IMR-90 (cell line): ENCODE measurements around the gene SLC3A2. TPM values are rescaled to one million over a fixed set of nuclear protein-coding genes. Genes with fewer than 3 reads are reported as not detected.

ENCODE experiments used
- ATAC-seq: fragments of 200-7000 bp; cut with Tn5 transposase; 2 replicates; pipeline ENCODE4 v1.9.1; 2020; ENCODE audit warnings: low read depth, mild to moderate bottlenecking, moderate library complexity
- BruUV-seq: library from RNA; stranded (reverse); fragments of 400-500 nt; replicated peaks from 2 replicates; lab custom pipeline; 2021; lab: Mats Ljungman, UMichigan
- CTCF ChIA-PET: fragments of 300-600 bp; formaldehyde crosslinking; extraction: SDS; loops from one replicate; lab custom pipeline; 2021; ENCODE audit warnings: antibody characterized with exemption; lab: Yijun Ruan, JAX
- POLR2A ChIA-PET: fragments of 300-600 bp; sonication (Branson Sonifier 250); formaldehyde crosslinking; loops from one replicate; lab custom pipeline; 2022; ENCODE audit warnings: antibody characterized with exemption; ENCODE audit not compliant: unreplicated experiment; lab: Charles Lee
- DNase-seq: peaks from one replicate; pipeline ENCODE4 v3.0.0; 2013
- H2AFZ ChIP-seq: replicated peaks from 2 replicates; pipeline ENCODE3; 2013; ENCODE audit warnings: low read length, mild to moderate bottlenecking; ENCODE audit not compliant: poor library complexity
- H2AK5ac ChIP-seq: 2 replicates; pipeline ENCODE4 v1.6.1; 2013; ENCODE audit warnings: low read depth, low read length, inconsistent platforms
- H2AK9ac ChIP-seq: replicated peaks from 2 replicates; pipeline ENCODE3; 2013; ENCODE audit warnings: mild to moderate bottlenecking, low read depth, low read length, moderate library complexity; ENCODE audit not compliant: poor library complexity
- H2BK120ac ChIP-seq: 2 replicates; pipeline ENCODE4 v1.6.1; 2013; ENCODE audit warnings: low read depth, low read length, inconsistent platforms
- H2BK15ac ChIP-seq: 3 replicates; pipeline ENCODE4 v1.6.1; 2013; ENCODE audit warnings: low read depth, low read length, inconsistent platforms
- H2BK20ac ChIP-seq: 2 replicates; pipeline ENCODE4 v1.6.1; 2013; ENCODE audit warnings: low read depth, mild to moderate bottlenecking, inconsistent platforms, low read length, moderate library complexity
- H2BK5ac ChIP-seq: 2 replicates; pipeline ENCODE4 v1.6.1; 2013; ENCODE audit warnings: mild to moderate bottlenecking, low read depth, low read length, inconsistent platforms; ENCODE audit not compliant: poor library complexity, severe bottlenecking
- H3K14ac ChIP-seq: replicated peaks from 2 replicates; pipeline ENCODE4 v1.6.1; 2013; ENCODE audit warnings: low read depth, low read length, inconsistent platforms
- H3K18ac ChIP-seq: 2 replicates; pipeline ENCODE4 v1.6.1; 2013; ENCODE audit warnings: low read depth, low read length, control low read depth
- H3K23ac ChIP-seq: 2 replicates; pipeline ENCODE4 v1.6.1; 2013; ENCODE audit warnings: low read depth, low read length, inconsistent platforms
- H3K27ac ChIP-seq: 2 replicates; pipeline ENCODE4 v1.5.1; 2013; ENCODE audit warnings: mild to moderate bottlenecking, control low read depth, low read length; ENCODE audit not compliant: insufficient read depth
- H3K27me3 ChIP-seq: 2 replicates; pipeline ENCODE4 v1.6.1; 2013; ENCODE audit warnings: low read length; ENCODE audit not compliant: control insufficient read depth, insufficient read depth
- H3K36me3 ChIP-seq: 2 replicates; pipeline ENCODE4 v1.6.1; 2013; ENCODE audit warnings: low read length, mixed read lengths; ENCODE audit not compliant: control insufficient read depth, insufficient read depth
- H3K4ac ChIP-seq: 2 replicates; pipeline ENCODE4 v1.6.1; 2013; ENCODE audit warnings: low read depth, low read length, inconsistent platforms
- H3K4me1 ChIP-seq: 2 replicates; pipeline ENCODE4 v1.6.1; 2013; ENCODE audit warnings: low read length, mixed read lengths; ENCODE audit not compliant: control insufficient read depth, insufficient read depth
- H3K4me2 ChIP-seq: 2 replicates; pipeline ENCODE4 v1.6.1; 2013; ENCODE audit warnings: low read depth, mild to moderate bottlenecking, control low read depth, low read length, moderate library complexity
- H3K4me3 ChIP-seq: 2 replicates; pipeline ENCODE4 v1.5.1; 2013; ENCODE audit warnings: low read depth, mild to moderate bottlenecking, control low read depth, low read length, moderate library complexity; ENCODE audit not compliant: insufficient read depth
- H3K56ac ChIP-seq: 2 replicates; pipeline ENCODE4 v1.6.1; 2013; ENCODE audit warnings: low read length, inconsistent platforms; ENCODE audit not compliant: insufficient read depth; ENCODE audit errors: extremely low read depth
- H3K79me1 ChIP-seq, 2 experiments: 2 replicates each; pipeline ENCODE4 v1.6.1; 2013; ENCODE audit warnings: low read length in 2 of 2, inconsistent platforms in 1 of 2, low read depth in 1 of 2
- H3K9ac ChIP-seq: 2 replicates; pipeline ENCODE4 v1.6.1; 2013; ENCODE audit warnings: low read depth, low read length, control low read depth
- H3K9me1 ChIP-seq: 2 replicates; pipeline ENCODE4 v1.6.1; 2013; ENCODE audit warnings: low read length, inconsistent platforms; ENCODE audit not compliant: insufficient read depth
- H3K9me3 ChIP-seq: 2 replicates; pipeline ENCODE4 v1.6.1; 2013; ENCODE audit warnings: low read length; ENCODE audit not compliant: control insufficient read depth, insufficient read depth
- H4K20me1 ChIP-seq: 2 replicates; pipeline ENCODE4 v1.6.1; 2013; ENCODE audit warnings: low read length, inconsistent platforms; ENCODE audit not compliant: insufficient read depth
- H4K5ac ChIP-seq: 2 replicates; pipeline ENCODE4 v1.6.1; 2013; ENCODE audit warnings: mild to moderate bottlenecking, low read depth, low read length, control low read depth
- H4K8ac ChIP-seq, 2 experiments: 2 replicates each; pipeline ENCODE4 v1.6.1; 2013; ENCODE audit warnings: low read depth in 2 of 2, low read length in 2 of 2, control low read depth in 1 of 2, inconsistent platforms in 1 of 2
- H4K91ac ChIP-seq: 2 replicates; pipeline ENCODE4 v1.6.1; 2013; ENCODE audit warnings: low read depth, low read length, inconsistent platforms; ENCODE audit not compliant: insufficient read depth
- BHLHE40 ChIP-seq: fragments of 150-350 bp; IDR thresholded peaks from 2 replicates; pipeline ENCODE4 v1.6.1; 2016; ENCODE audit warnings: mild to moderate bottlenecking, low read depth, low read length
- CEBPB ChIP-seq: IDR thresholded peaks from 2 replicates; pipeline ENCODE4 v1.6.1; 2012; ENCODE audit warnings: low read depth, low read length, improper control_type of control experiment
- CHD1 ChIP-seq: IDR thresholded peaks from 2 replicates; pipeline ENCODE4 v1.6.1; 2012; ENCODE audit warnings: low read depth, low read length, improper control_type of control experiment
- ELK1 ChIP-seq: fragments of 150-350 bp; IDR thresholded peaks from 2 replicates; pipeline ENCODE4 v1.6.1; 2016; ENCODE audit warnings: low read depth, mild to moderate bottlenecking, low read length, moderate library complexity, borderline replicate concordance
- FOS ChIP-seq: fragments of 150-350 bp; IDR thresholded peaks from 2 replicates; pipeline ENCODE4 v1.6.1; 2016; ENCODE audit warnings: low read depth, low read length
- MAFK ChIP-seq: IDR thresholded peaks from 2 replicates; pipeline ENCODE4 v1.6.1; 2012; ENCODE audit warnings: low read depth, low read length, improper control_type of control experiment
- MAZ ChIP-seq: IDR thresholded peaks from 2 replicates; pipeline ENCODE4 v1.6.1; 2012; ENCODE audit warnings: low read depth, mild to moderate bottlenecking, low read length, improper control_type of control experiment, moderate library complexity, borderline replicate concordance
- MXI1 ChIP-seq: IDR thresholded peaks from 2 replicates; pipeline ENCODE4 v1.6.1; 2012; ENCODE audit warnings: low read depth, mild to moderate bottlenecking, low read length, moderate library complexity, borderline replicate concordance
- NFE2L2 ChIP-seq: fragments of 150-350 bp; IDR thresholded peaks from 2 replicates; pipeline ENCODE4 v1.6.1; 2016; ENCODE audit warnings: low read depth, mild to moderate bottlenecking, low read length
- POLR2A ChIP-seq: IDR thresholded peaks from 2 replicates; pipeline ENCODE4 v1.6.1; 2012; ENCODE audit warnings: mild to moderate bottlenecking, low read depth, low read length
- RAD21 ChIP-seq: IDR thresholded peaks from 2 replicates; pipeline ENCODE4 v1.6.1; 2012; ENCODE audit warnings: low read length, improper control_type of control experiment
- SMC3 ChIP-seq: fragments of 150-350 bp; IDR thresholded peaks from 2 replicates; pipeline ENCODE4 v1.6.1; 2016; ENCODE audit warnings: low read depth, mild to moderate bottlenecking, antibody characterized with exemption, low read length, moderate library complexity
- USF2 ChIP-seq: fragments of 150-350 bp; IDR thresholded peaks from 2 replicates; pipeline ENCODE4 v1.6.1; 2017; ENCODE audit warnings: mild to moderate bottlenecking, antibody characterized with exemption, low read length, low read depth
- WGBS, 2 experiments: methylation state at CpG; one replicate each; pipeline versions ENCODE4 v1.1.5 to v1.1.7; 2013; ENCODE audit warnings: missing lambda C conversion rate in 2 of 2; ENCODE audit not compliant: insufficient read length in 1 of 2; ENCODE audit errors: extremely low coverage in 2 of 2; 5-methylcytosine and 5-hydroxymethylcytosine counted together
- dilution Hi-C: fragments of 300-500 bp; cut with HindIII; formaldehyde crosslinking; loops from one replicate; pipeline ENCODE4 v1.14.3; 2018; ENCODE audit warnings: low sequenced_read_pairs; ENCODE audit not compliant: unreplicated experiment
- in situ Hi-C: fragments of 300-500 bp; cut with MboI; formaldehyde crosslinking; loops from 3 replicates; pipeline ENCODE4 v1.14.3; 2019; ENCODE audit warnings: low sequenced_read_pairs, inconsistent platforms, mixed read lengths
- intact Hi-C: fragments of 100-400 bp; cut with micrococcal nuclease; formaldehyde crosslinking; loops from 2 replicates; pipeline ENCODE4 v1.10.0; 2022
- polyA plus RNA-seq, 3 experiments: library from polyadenylated mRNA; depleted of rRNA; stranded (reverse); fragments of >200 nt; gene quantifications; 2 replicates each; pipeline ENCODE4 v1.2.3, GENCODE V29; 2012; ENCODE audit warnings: low replicate concordance in 1 of 3
- total RNA-seq: library from RNA; depleted of rRNA; stranded (reverse); fragments of >200 nt; gene quantifications from 2 replicates; pipeline ENCODE4 v1.2.3, GENCODE V29; 2012
- TF ChIP-seq, protein P1 (sequence below): conservative IDR thresholded peaks from 2 replicates; pipeline ENCODE4 v1.5.1; 2012; ENCODE audit warnings: mild to moderate bottlenecking, low read depth, low read length, improper control_type of control experiment

Gene SLC3A2
- total and polyA plus RNA-seq, 2 of the 4 experiments (the other 2 are of a cell fraction), result 140 to 239 TPM

- TSS peak; percentile 77 for BruUV-seq
- Histone ChIP-seq H3K4me1 (peaks cover 2% of the 10 kb centered on the region; the same call in 1 of the 2 replicates), H3K27me3 (no peaks in the 10 kb centered on the region), H2BK5ac (peak overlapping the region; percentile 83), H2AK9ac (peak overlapping the region; percentile 96), H3K56ac (peak overlapping the region; percentile 95), H3K9me1 (0 out of 2 replicates have a peak, but pooled peaks cover 4% of the 10 kb centered on the region), H3K36me3 (peaks cover 30% of the 10 kb centered on the region), H3K18ac (no peak overlapping the region; the same call in 1 of the 2 replicates), H3K27ac (peak overlapping the region; percentile 89), H4K91ac (peak overlapping the region; percentile 95), H4K20me1 (peaks cover 42% of the 10 kb centered on the region), H4K5ac (peak overlapping the region; percentile 50; the same call in 1 of the 2 replicates), H2AFZ (no peak overlapping the region), H3K14ac (peak overlapping the region; percentile 100), H3K9ac (peak overlapping the region; percentile 97), H3K23ac (peak overlapping the region; percentile 97), H2BK15ac (no peak overlapping the region), H2BK20ac (no peak overlapping the region), H2AK5ac (peak overlapping the region; percentile 99), H3K4me2 (peak overlapping the region; percentile 83), H2BK120ac (no peak overlapping the region), H3K9me3 (no peaks in the 10 kb centered on the region), H3K4ac (peak overlapping the region; percentile 99), H3K79me1 (peaks cover 20 to 50% of the 10 kb centered on the region in 2 experiments), H4K8ac (peak overlapping the region; percentile 69 to 87), H3K4me3 (peak overlapping the region; percentile 72)
- dilution Hi-C loops, result no loop called here
- 2% methylated on average over 13 of the region's 15 CpGs; no CpG with 5 or more reads in 1 of the 2 experiments for WGBS, 2 experiments
- ATAC-seq (no peak), DNase-seq (no peak)
- POLR2A ChIA-PET, result interaction anchor here (0.5 to 2.5 kb wide), 5 partner anchors 14 to 128 kb away, joined by 3 to 14 read pairs (median 4); partner anchors contain the start of genes HNRNPUL2 and ZBTB3
- CTCF ChIA-PET, result interaction anchor here (0.8 to 1.9 kb wide), 2 partner anchors 12 to 26 kb away, joined by 3 to 6 read pairs; partner anchors contain the start of gene SLC3A2
- intact Hi-C loops, result no loop called here
- in situ Hi-C loops, result loop anchor here (25.0 kb wide), 1 partner anchor 468 kb away; no protein-coding TSS in a partner anchor
- no peak for TF ChIP-seq MAZ
- no peak for TF ChIP-seq FOS
- no peak for TF ChIP-seq SMC3
- TF ChIP-seq CEBPB, result no peak
- TF ChIP-seq NFE2L2, result no peak
- no peak for TF ChIP-seq ELK1
- no peak for TF ChIP-seq RAD21
- TF ChIP-seq CHD1, result no peak
- no peak for TF ChIP-seq BHLHE40
- TF ChIP-seq MAFK, result no peak
- no peak for TF ChIP-seq MXI1
- TF ChIP-seq USF2, result no peak
- TF ChIP-seq POLR2A, result no peak
- TF ChIP-seq, protein P1, sequence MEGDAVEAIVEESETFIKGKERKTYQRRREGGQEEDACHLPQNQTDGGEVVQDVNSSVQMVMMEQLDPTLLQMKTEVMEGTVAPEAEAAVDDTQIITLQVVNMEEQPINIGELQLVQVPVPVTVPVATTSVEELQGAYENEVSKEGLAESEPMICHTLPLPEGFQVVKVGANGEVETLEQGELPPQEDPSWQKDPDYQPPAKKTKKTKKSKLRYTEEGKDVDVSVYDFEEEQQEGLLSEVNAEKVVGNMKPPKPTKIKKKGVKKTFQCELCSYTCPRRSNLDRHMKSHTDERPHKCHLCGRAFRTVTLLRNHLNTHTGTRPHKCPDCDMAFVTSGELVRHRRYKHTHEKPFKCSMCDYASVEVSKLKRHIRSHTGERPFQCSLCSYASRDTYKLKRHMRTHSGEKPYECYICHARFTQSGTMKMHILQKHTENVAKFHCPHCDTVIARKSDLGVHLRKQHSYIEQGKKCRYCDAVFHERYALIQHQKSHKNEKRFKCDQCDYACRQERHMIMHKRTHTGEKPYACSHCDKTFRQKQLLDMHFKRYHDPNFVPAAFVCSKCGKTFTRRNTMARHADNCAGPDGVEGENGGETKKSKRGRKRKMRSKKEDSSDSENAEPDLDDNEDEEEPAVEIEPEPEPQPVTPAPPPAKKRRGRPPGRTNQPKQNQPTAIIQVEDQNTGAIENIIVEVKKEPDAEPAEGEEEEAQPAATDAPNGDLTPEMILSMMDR, result no peak
Observed at GRCh38 chr11:62854825-62855570, 25.7 kb upstream of the SLC3A2 start.
